Neuronal stem cell (in vitro differentiated cells): ENCODE data around the gene SLC6A6.

Experiments used
- DNase-seq: peaks from one replicate; pipeline ENCODE4 v3.0.0-alpha.2; 2013; ENCODE audit warnings: low spot score
- H2AFZ ChIP-seq: one replicate; pipeline ENCODE4 v1.6.1; 2013; ENCODE audit warnings: mild to moderate bottlenecking, low read length, inconsistent platforms
- H2AK5ac ChIP-seq: 2 replicates; pipeline ENCODE4 v1.6.1; 2013; ENCODE audit warnings: low read depth, mild to moderate bottlenecking, inconsistent platforms, low read length, moderate library complexity, mixed read lengths
- H2BK120ac ChIP-seq: 2 replicates; pipeline ENCODE4 v1.6.1; 2013; ENCODE audit warnings: low read depth, mild to moderate bottlenecking, inconsistent platforms, low read length, moderate library complexity, mixed read lengths
- H2BK12ac ChIP-seq: one replicate; pipeline ENCODE4 v1.6.1; 2013; ENCODE audit warnings: low read length, inconsistent platforms
- H2BK15ac ChIP-seq: 2 replicates; pipeline ENCODE4 v1.6.1; 2013; ENCODE audit warnings: mild to moderate bottlenecking, low read length, inconsistent platforms, mixed read lengths
- H2BK5ac ChIP-seq: one replicate; pipeline ENCODE4 v1.6.1; 2013; ENCODE audit warnings: inconsistent platforms, mild to moderate bottlenecking, low read length, moderate library complexity
- H3K14ac ChIP-seq: one replicate; pipeline ENCODE4 v1.6.1; 2013; ENCODE audit warnings: low read length, inconsistent platforms
- H3K18ac ChIP-seq: 2 replicates; pipeline ENCODE4 v1.6.1; 2013; ENCODE audit warnings: low read length, inconsistent platforms
- H3K23ac ChIP-seq: 2 replicates; pipeline ENCODE4 v1.6.1; 2013; ENCODE audit warnings: low read depth, mild to moderate bottlenecking, mixed read lengths, low read length, inconsistent platforms; ENCODE audit not compliant: poor library complexity
- H3K27ac ChIP-seq: replicated peaks from 3 replicates; pipeline ENCODE4 v1.5.1; 2013; ENCODE audit warnings: low read length, inconsistent platforms
- H3K27me3 ChIP-seq, 3 experiments: 2 replicates each; pipeline ENCODE4 v1.6.1; 2013; ENCODE audit warnings: low read length in 3 of 3, mild to moderate bottlenecking in 2 of 3, inconsistent platforms in 1 of 3, low read depth in 1 of 3, mixed read lengths in 1 of 3, moderate library complexity in 1 of 3; ENCODE audit not compliant: control insufficient read depth in 3 of 3, insufficient read depth in 3 of 3
- H3K36me3 ChIP-seq, 2 donors: replicated peaks in 1 of 2; 2 replicates each; pipeline ENCODE4 v1.6.1; 2013; ENCODE audit warnings: low read length in 2 of 2; ENCODE audit not compliant: control insufficient read depth in 2 of 2, insufficient read depth in 2 of 2
- H3K4ac ChIP-seq: 2 replicates; pipeline ENCODE4 v1.6.1; 2013; ENCODE audit warnings: inconsistent platforms, mild to moderate bottlenecking, low read length, moderate library complexity
- H3K4me1 ChIP-seq, 2 donors: 1 replicate in 1 of 2; 2 replicates in 1 of 2; pipeline ENCODE4 v1.6.1; 2013; ENCODE audit warnings: low read length in 2 of 2, low read depth in 1 of 2; ENCODE audit not compliant: control insufficient read depth in 2 of 2, insufficient read depth in 1 of 2
- H3K4me2 ChIP-seq: one replicate; pipeline ENCODE4 v1.6.1; 2013; ENCODE audit warnings: mild to moderate bottlenecking, low read length, inconsistent platforms; ENCODE audit not compliant: insufficient read depth, poor library complexity, severe bottlenecking
- H3K4me3 ChIP-seq, 2 donors: 2 replicates each; pipeline ENCODE4 v1.5.1; 2013; ENCODE audit warnings: low read length in 2 of 2, mild to moderate bottlenecking in 2 of 2, inconsistent platforms in 1 of 2, moderate library complexity in 1 of 2
- H3K79me1 ChIP-seq: one replicate; pipeline ENCODE4 v1.6.1; 2013; ENCODE audit warnings: low read depth, mild to moderate bottlenecking, inconsistent platforms, low read length, moderate library complexity
- H3K9ac ChIP-seq: one replicate; pipeline ENCODE4 v1.6.1; 2013; ENCODE audit warnings: mild to moderate bottlenecking, low read depth, low read length, inconsistent platforms; ENCODE audit not compliant: poor library complexity
- H3K9me3 ChIP-seq, 2 donors: replicated peaks in 1 of 2; 2 replicates each; pipeline versions ENCODE3 to v1.6.1; 2013; ENCODE audit warnings: low read length in 2 of 2, mild to moderate bottlenecking in 2 of 2, inconsistent platforms in 1 of 2, low read depth in 1 of 2, mixed read lengths in 1 of 2, moderate library complexity in 1 of 2; ENCODE audit not compliant: control insufficient read depth in 2 of 2, insufficient read depth in 1 of 2
- H4K8ac ChIP-seq: one replicate; pipeline ENCODE4 v1.6.1; 2013; ENCODE audit warnings: low read depth, mild to moderate bottlenecking, inconsistent platforms, low read length, moderate library complexity
- H4K91ac ChIP-seq: one replicate; pipeline ENCODE4 v1.6.1; 2013; ENCODE audit warnings: low read length, low read depth, mild to moderate bottlenecking, inconsistent platforms; ENCODE audit not compliant: poor library complexity
- WGBS, 2 donors: extraction: QIAGEN DNeasy Blood & Tissue Kit; methylation state at CpG; one replicate each; pipeline ENCODE4 v1.1.7; 2013; ENCODE audit warnings: missing lambda C conversion rate in 2 of 2, mixed read lengths in 1 of 2; ENCODE audit not compliant: insufficient read length in 2 of 2, insufficient replicate concordance in 1 of 2; ENCODE audit errors: extremely low coverage in 2 of 2; 5-methylcytosine and 5-hydroxymethylcytosine counted together

The SLC6A6 gene

DNA sequence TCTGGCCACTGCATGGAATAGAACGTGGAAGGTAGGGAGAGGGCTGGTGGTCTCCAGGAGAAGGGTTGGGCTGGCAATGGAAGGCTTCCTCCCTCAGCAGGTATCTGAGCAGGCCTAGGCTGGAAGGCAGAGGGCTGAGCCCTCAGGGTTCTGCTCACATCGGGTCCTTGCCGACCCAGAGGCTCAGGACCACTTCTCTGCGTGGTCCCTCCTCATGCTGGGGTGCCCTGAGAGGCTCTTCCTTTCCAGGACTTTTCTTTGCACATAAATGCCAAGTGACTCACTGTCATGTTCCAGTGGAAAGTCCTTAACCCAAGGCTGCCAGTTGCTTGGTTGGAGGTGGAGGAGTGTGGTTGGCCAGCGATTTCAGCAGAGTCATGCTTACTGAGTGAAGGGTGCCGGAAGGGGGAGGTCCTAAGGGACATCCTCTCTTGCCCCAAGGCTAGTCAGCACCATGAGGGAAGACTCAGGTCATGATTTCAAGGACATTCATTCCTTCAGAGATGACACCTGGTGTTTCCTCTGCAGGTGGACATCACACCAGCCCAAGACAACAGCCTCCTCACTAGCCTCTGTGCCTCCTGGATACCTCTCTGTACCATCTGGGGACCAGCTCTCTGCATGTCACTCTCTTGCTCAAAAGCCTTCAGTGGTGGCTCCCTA lies 8.2 kb downstream of the SLC6A6 start:
- H3K27ac ChIP-seq = no peak overlapping the region
- no peak overlapping the region for H3K14ac ChIP-seq
- H3K18ac ChIP-seq = peak overlapping the region; percentile 28
- H3K79me1 ChIP-seq = peaks cover 8% of the 10 kb centered on the region
- WGBS, 2 donors = no CpG with 5 or more reads among the region's 6 CpGs
- H3K4ac ChIP-seq = no peak overlapping the region
- H3K9ac ChIP-seq = no peak overlapping the region
- peaks cover 0 to 6% of the 10 kb centered on the region in 2 donors for H3K36me3 ChIP-seq
- no peak overlapping the region for H2BK15ac ChIP-seq
- H2AK5ac ChIP-seq = no peak overlapping the region
- peaks cover 13 to 20% of the 10 kb centered on the region in 2 donors for H3K4me1 ChIP-seq
- DNase-seq = no peak
- H2BK12ac ChIP-seq = no peak overlapping the region
- no peak overlapping the region for H3K4me3 ChIP-seq
- H3K27me3 ChIP-seq = no peaks in the 10 kb centered on the region
- no peaks in the 10 kb centered on the region for H3K9me3 ChIP-seq
- no peak overlapping the region for H4K91ac ChIP-seq
- no peak overlapping the region for H2BK5ac ChIP-seq
- H3K4me2 ChIP-seq = no peak overlapping the region
- no peak overlapping the region for H2BK120ac ChIP-seq
- no peak overlapping the region for H3K23ac ChIP-seq
- H2AFZ ChIP-seq = no peak overlapping the region
- no peak overlapping the region for H4K8ac ChIP-seq

DNA sequence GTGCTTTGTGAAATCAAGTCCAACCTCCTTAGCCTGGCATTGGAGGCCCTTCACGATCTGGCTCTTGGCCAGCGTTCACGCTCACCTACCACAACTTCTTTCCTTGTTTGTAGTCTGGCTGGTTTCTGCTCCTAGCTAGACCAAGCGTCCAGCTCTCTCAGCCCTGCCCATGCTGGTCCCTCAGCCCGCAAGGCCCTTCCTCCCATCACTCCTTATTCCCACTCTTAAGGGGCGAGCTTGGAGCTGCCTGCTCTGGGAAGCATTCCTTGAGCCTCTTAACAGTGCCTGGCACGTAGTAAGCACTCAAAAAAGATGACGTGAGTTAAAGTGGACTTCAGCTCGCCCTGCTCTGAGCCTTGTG lies 8.7 kb downstream of the SLC6A6 start:
- Histone ChIP-seq H4K8ac (no peak overlapping the region), H2AFZ (no peak overlapping the region), H3K23ac (peak overlapping the region; percentile 28), H3K9ac (no peak overlapping the region), H3K14ac (no peak overlapping the region), H3K9me3 (no peaks in the 10 kb centered on the region), H3K4ac (no peak overlapping the region), H3K18ac (no peak overlapping the region), H2BK120ac (no peak overlapping the region), H3K27ac (no peak overlapping the region), H3K4me3 (no peak overlapping the region), H3K4me2 (no peak overlapping the region), H4K91ac (no peak overlapping the region), H2AK5ac (no peak overlapping the region), H2BK5ac (no peak overlapping the region), H2BK12ac (no peak overlapping the region), H3K4me1 (peaks cover 13 to 20% of the 10 kb centered on the region in 2 donors), H3K27me3 (no peaks in the 10 kb centered on the region), H3K36me3 (peaks cover 0 to 9% of the 10 kb centered on the region in 2 donors), H2BK15ac (no peak overlapping the region), H3K79me1 (peaks cover 13% of the 10 kb centered on the region)
- DNase-seq = no peak
- WGBS, 2 donors = no CpG with 5 or more reads among the region's 9 CpGs

DNA sequence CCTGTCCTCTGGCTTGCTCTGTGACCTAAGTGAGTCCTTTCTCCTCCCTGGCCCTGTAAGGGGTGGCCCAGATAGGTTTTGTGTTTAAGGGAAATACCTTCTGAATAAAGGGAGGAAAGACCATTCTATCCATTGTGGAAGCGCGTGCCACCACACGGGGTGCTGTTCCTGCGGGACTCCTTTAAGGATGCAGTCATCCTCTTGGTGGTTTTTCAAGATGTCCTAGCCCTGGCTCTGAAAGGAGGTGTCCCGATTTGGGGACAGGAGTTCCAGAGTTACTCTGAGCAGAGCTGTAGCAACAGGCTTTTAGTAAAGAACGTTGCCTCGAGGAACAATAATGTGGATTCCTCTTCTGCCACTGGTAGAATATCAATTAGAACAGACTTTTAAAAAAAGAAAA lies 9.6 kb downstream of the SLC6A6 start:
- H2AFZ ChIP-seq = no peak overlapping the region
- no peak overlapping the region for H2AK5ac ChIP-seq
- no peak overlapping the region for H3K27ac ChIP-seq
- no CpG with 5 or more reads among the region's 7 CpGs for WGBS, 2 donors
- H3K79me1 ChIP-seq = peaks cover 13% of the 10 kb centered on the region
- H3K36me3 ChIP-seq = peaks cover 0 to 13% of the 10 kb centered on the region in 2 donors
- H3K18ac ChIP-seq = no peak overlapping the region
- H4K8ac ChIP-seq = no peak overlapping the region
- no peak overlapping the region for H3K9ac ChIP-seq
- no peak overlapping the region for H2BK12ac ChIP-seq
- no peak overlapping the region for H3K4me2 ChIP-seq
- H3K23ac ChIP-seq = no peak overlapping the region
- H3K4me1 ChIP-seq = peaks cover 13 to 20% of the 10 kb centered on the region in 2 donors
- no peak overlapping the region for H3K4ac ChIP-seq
- H3K27me3 ChIP-seq = no peaks in the 10 kb centered on the region
- DNase-seq = no peak
- no peak overlapping the region for H2BK15ac ChIP-seq
- no peak overlapping the region for H3K14ac ChIP-seq
- H3K4me3 ChIP-seq = no peak overlapping the region
- H2BK5ac ChIP-seq = no peak overlapping the region
- no peak overlapping the region for H4K91ac ChIP-seq
- H2BK120ac ChIP-seq = no peak overlapping the region
- no peaks in the 10 kb centered on the region for H3K9me3 ChIP-seq

DNA sequence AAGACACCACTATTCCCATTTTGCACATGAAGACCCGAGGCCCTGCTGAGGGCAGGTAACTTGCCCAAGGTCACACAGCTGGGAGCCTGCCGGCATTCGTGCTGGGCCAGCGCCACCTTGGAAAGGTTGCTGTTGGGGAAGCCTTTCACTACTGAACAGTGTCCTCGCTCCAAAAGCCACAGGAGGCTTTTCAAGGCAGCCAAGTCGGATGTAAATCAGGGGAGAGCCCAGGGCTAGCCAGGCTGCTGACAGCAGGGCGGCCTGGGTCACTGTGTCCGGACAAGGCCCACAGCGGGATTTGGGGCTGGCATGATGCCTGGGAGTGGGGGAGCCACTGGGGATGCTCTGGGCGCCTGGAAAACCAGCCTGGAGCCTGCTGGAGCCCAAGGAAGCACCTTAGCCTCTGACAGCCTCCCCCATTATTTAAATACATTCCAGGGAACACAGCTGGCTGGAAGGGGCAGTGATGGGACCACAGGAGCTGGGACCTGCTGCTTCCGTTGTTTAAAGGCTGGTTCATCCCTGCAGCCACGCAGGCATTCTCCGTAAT lies 10.5 kb downstream of the SLC6A6 start:
- no peak overlapping the region for H2BK15ac ChIP-seq
- no peak overlapping the region for H3K23ac ChIP-seq
- DNase-seq = no peak
- no peak overlapping the region for H2BK12ac ChIP-seq
- H3K79me1 ChIP-seq = peaks cover 13% of the 10 kb centered on the region
- no peak overlapping the region for H3K4me3 ChIP-seq
- peak overlapping the region; percentile 13 for H3K4me2 ChIP-seq
- peaks cover 0 to 15% of the 10 kb centered on the region in 2 donors for H3K36me3 ChIP-seq
- no peak overlapping the region for H3K9ac ChIP-seq
- no peak overlapping the region for H2BK5ac ChIP-seq
- WGBS, 2 donors = no CpG with 5 or more reads among the region's 13 CpGs
- no peak overlapping the region for H4K91ac ChIP-seq
- H3K4me1 ChIP-seq = peaks cover 16 to 20% of the 10 kb centered on the region in 2 donors
- no peak overlapping the region for H2BK120ac ChIP-seq
- peak overlapping the region; percentile 40 for H2AFZ ChIP-seq
- H4K8ac ChIP-seq = no peak overlapping the region
- no peaks in the 10 kb centered on the region for H3K9me3 ChIP-seq
- no peak overlapping the region for H3K4ac ChIP-seq
- peak overlapping the region; percentile 71 for H2AK5ac ChIP-seq
- H3K27ac ChIP-seq = no peak overlapping the region
- H3K27me3 ChIP-seq = no peaks in the 10 kb centered on the region
- H3K14ac ChIP-seq = no peak overlapping the region
- H3K18ac ChIP-seq = peak overlapping the region; percentile 52
